ENCODE measurements around the gene BCAS3.

BCAS3 gene

GRCh38 chr17:61081959-61082358 lies 404.3 kb downstream of the BCAS3 start:
- DNase-seq: no peak

- DNase-seq: no peak
These were observed 406.6 kb downstream of the BCAS3 start for GRCh38 chr17:61084260-61084659.

- no peak for DNase-seq
These were observed 409.4 kb downstream of the BCAS3 start for GRCh38 chr17:61087024-61087423.

GRCh38 chr17:61088556-61088955 lies 410.9 kb downstream of the BCAS3 start:
- DNase-seq: no peak

GRCh38 chr17:61091096-61091495 lies 413.4 kb downstream of the BCAS3 start:
- DNase-seq: no peak

DNA sequence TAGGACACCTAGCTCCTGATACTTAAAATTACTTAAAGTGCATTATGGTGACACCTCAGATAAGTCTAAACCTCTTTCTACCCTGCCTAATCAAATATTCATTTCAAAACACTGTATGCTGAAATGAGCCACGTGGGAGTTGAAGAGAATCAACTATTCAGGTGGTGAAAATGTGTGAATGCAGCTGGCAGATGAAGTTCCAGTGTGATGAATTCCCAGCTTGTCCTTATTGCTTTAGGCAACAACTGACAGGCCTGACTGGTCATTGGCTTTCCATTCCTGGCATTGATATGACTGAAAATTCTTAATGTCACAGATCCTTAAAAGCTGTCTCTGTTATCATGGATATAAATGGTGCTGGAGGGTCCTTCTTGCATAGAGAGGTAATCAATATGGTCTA lies 420.1 kb downstream of the BCAS3 start:
- DNase-seq: no peak

- no peak for DNase-seq
These were observed 428.7 kb downstream of the BCAS3 start for GRCh38 chr17:61106354-61106753.

DNA sequence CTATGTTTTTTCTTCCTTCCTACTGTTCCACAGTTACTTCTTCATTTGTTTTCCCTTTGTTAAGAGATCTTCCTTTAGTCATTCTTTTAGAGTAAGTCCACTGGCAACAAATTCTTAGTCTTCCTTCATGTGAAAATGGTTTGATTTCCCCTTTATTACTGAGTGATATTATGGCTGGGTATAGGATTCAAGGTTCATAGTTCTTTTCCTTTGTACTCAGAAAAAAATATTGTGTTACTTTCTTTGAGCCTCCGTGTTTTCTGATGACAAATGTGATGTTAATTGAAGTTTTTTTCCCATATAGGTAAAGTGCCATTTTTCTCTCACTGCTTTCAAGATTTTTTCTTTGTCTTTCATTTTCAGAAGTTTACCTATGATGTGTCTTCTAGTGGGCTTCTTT lies 438.9 kb downstream of the BCAS3 start:
- DNase-seq: no peak

GRCh38 chr17:61117983-61118382 lies 440.3 kb downstream of the BCAS3 start:
- DNase-seq: no peak

- no peak for DNase-seq
These were observed 441.2 kb downstream of the BCAS3 start for GRCh38 chr17:61118871-61119270.

DNA sequence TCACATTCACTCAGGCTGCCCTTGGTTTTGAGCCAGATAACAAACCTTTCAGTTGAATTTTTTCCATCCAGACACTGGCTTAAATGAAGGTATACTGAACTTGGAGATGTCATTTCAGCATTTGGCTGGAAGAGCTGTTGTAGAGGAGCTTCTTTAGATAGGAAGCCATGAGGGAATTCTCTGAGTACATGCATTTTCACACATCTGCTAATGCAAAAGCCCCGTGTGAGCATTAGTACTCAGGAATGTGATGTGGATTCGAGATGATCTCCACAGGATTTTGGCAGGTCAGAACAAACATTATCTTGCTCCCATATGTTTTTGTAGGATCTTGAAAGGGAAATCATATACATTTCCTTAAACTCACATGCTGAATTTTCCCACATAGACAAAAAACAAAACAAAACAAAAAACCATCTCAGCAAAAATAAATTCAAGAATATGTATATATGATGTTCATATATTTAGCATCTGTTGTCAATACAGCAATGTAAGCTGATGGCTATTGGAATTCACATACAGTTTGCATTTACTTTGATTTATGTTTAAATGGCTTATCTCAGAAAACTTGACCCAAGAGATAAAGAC lies 444.8 kb downstream of the BCAS3 start:
- DNase-seq: no peak

GRCh38 chr17:61124562-61124961 lies 446.9 kb downstream of the BCAS3 start:
- no peak for DNase-seq

- DNase-seq: no peak
These were observed 449.0 kb downstream of the BCAS3 start for GRCh38 chr17:61126473-61127249.

GRCh38 chr17:61127960-61128359 lies 450.3 kb downstream of the BCAS3 start:
- no peak for DNase-seq

DNA sequence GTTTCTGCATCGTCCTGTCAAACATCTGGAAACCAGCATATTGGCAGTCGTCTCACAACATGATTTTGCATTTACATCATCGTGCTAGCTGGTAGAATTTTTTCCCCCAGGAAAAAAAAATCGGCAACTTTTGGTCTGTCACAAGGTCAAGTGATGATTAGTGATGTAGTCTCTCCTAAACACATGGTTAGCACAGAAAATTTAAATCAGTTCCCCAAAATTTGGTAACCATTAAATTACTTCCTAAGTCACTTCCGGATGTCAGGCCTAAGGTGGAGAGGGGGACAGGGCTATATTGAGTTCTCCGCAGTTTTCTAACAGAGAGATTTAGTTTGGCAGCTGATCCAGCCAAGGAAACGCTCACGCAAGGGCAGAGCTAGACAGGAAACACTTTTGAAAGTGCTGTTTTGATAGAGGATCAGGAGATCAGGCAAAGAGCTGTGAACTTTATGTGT lies 451.0 kb downstream of the BCAS3 start:
- no peak for DNase-seq

- DNase-seq: no peak
These were observed 451.9 kb downstream of the BCAS3 start for GRCh38 chr17:61129267-61130254.

- no peak for DNase-seq
These were observed 452.7 kb downstream of the BCAS3 start for GRCh38 chr17:61130330-61130729.

DNA sequence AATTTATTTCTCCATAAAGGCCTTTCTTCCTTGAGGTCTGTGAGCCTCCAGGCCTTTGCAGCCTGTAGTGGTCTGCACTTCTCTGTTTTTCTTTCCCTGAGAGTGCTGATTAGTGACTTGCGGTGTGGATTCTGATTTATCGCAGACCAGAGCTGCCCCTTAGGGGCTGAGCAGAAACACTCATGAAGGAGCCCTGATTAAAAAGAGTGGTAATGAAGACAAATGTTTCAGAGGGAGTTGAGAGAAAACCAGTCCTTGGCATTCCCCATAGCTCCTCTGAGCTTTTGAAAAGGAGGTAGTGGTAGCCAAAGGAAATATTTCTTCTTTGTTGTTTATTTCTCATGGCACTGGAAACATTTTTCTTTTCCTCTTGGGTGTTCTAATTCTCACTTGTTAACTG lies 453.9 kb downstream of the BCAS3 start:
- no peak for DNase-seq

DNA sequence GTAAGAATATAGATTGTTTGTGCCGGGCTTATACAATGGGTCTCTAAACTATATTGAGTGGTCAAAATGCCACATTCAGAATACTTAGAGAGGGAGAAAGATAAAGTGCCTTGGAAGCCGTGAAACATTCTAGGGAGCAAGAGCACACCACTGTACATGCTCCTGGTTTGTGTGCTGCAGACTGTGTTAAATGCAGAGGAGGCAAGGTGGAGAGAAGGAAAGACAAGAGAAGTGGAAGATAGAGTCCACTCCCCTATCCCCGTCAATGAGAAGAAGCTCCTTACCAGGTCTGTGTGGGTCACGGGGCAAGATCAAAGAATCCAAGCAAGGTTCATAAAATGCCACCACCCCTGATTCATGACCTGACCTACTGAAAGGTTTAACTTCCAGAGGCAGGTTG lies 454.9 kb downstream of the BCAS3 start:
- no peak for DNase-seq

GRCh38 chr17:61133853-61134252 lies 456.2 kb downstream of the BCAS3 start:
- no peak for DNase-seq

DNA sequence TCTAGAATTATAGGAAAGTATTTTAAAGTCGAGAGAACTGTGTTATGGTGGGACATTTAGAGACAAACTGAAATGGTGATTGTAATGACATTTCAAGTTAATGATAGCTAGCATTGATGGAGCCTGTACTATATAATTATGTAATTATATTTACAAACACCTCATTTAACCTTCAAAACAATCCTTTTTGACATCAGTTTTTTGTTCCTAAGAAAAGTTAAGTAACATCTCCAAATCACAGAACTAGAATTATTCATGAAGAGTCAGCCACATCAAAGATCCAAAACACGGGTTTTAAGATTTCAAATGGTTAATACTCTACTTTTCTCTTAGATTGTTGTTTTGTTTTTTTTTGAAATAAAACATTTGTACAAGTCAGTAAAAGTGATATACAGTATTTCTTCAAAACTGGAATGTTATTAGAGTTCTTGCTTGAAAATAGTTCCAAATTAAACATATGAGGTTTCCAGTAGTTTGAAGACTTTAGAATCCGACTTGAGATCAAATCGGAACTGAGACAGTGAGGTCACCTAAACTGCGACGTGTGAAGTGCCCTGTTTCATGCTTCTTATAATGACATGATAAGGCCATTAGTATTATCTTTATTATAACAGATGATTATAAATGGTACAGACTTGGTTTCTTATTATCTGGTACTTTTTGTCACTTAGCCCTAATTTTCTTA lies 457.0 kb downstream of the BCAS3 start:
- DNase-seq: no peak

DNA sequence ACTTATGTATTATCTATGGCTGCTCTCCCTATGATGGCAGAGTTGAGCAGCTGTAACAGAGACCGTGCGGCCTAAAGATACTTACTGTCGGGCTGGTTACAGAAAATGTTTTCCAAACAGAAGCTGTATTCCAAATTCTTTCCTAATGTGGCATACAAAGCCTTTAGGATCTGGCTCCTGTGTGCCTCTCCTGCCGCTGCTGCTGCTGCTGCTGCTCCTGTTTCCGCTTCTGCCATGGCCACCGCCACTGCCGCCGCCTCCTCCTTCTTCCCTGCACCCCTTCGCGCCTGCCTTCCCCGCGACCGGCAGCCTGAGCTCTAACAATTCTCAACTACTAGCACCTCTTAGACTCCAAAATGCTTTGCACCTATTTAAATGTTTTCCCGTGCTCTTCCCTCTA lies 458.1 kb downstream of the BCAS3 start:
- DNase-seq: no peak

DNA sequence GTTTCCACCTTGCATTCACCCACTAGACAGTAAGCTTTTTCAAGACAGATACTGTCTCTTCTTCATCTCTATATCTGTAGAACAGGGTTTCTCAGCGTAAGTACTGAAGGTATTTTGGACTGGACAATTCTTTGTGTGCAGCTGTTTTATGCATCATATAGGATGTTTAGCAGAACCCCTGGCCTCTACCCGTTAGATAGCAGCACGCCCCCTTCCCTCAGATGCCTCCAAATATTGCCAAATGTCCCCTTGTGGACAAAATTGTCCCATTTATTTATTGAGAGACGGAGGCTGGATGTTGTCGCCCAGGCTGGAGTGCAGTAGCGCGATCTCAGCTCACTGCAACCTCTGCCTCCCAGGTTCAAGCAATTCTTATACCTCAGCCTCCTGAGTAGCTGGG lies 458.6 kb downstream of the BCAS3 start:
- DNase-seq: no peak
